SK-N-SH treated with all-trans-retinoic acid at 6 μM for 48 hours (cell line): ENCODE results near the gene LIMK2.
"Not testable (repeated sequence)": the region's sequence is repeated elsewhere in the genome, so short reads cannot be mapped to it uniquely, and the experiment has no call there.

Experiments
- ATAC-seq: fragments of 200-7000 bp; cut with Tn5 transposase; 3 replicates; pipeline ENCODE4 v1.9.1; 2020; ENCODE audit warnings: mild to moderate bottlenecking, moderate library complexity
- ARNTL ChIP-seq: fragments of 450-650 bp; formaldehyde crosslinking; IDR thresholded peaks from 2 replicates; pipeline ENCODE4 v1.5.0; 2020; ENCODE audit warnings: low read depth, mild to moderate bottlenecking, moderate library complexity, borderline replicate concordance
- CREB5 ChIP-seq: fragments of 250-450 bp; sonication (Bioruptor Pico); IDR thresholded peaks from 2 replicates; pipeline ENCODE4 v1.5.1; 2020; ENCODE audit warnings: low read depth, mild to moderate bottlenecking, moderate library complexity
- CSRNP3 ChIP-seq: fragments of 250-450 bp; sonication (Bioruptor Pico); IDR thresholded peaks from 2 replicates; pipeline ENCODE4 v1.5.1; 2021; ENCODE audit warnings: mild to moderate bottlenecking, moderate library complexity
- ESRRG ChIP-seq: fragments of 250-450 bp; sonication (Bioruptor Pico); IDR thresholded peaks from 2 replicates; pipeline ENCODE4 v1.6.1; 2021; ENCODE audit warnings: mild to moderate bottlenecking
- GLIS3 ChIP-seq: fragments of 250-450 bp; sonication (Bioruptor Pico); IDR thresholded peaks from 2 replicates; pipeline ENCODE4 v1.5.0; 2020; ENCODE audit warnings: mild to moderate bottlenecking, moderate library complexity
- OSR1 ChIP-seq: fragments of 250-450 bp; sonication (Bioruptor Pico); IDR thresholded peaks from 2 replicates; pipeline ENCODE4 v1.8.0; 2022; ENCODE audit warnings: moderate library complexity, mild to moderate bottlenecking, inconsistent platforms
- PATZ1 ChIP-seq: fragments of 250-450 bp; sonication (Bioruptor Pico); IDR thresholded peaks from 2 replicates; pipeline ENCODE4 v1.8.0; 2020; ENCODE audit warnings: mild to moderate bottlenecking, moderate library complexity, borderline replicate concordance
- POU6F1 ChIP-seq: fragments of 250-450 bp; sonication (Bioruptor Pico); IDR thresholded peaks from 2 replicates; pipeline ENCODE4 v1.8.0; 2021; ENCODE audit warnings: low read depth, mild to moderate bottlenecking, moderate library complexity, borderline replicate concordance
- PPARA ChIP-seq: fragments of 250-450 bp; sonication (Bioruptor Pico); IDR thresholded peaks from 2 replicates; pipeline ENCODE4 v1.5.0; 2020; ENCODE audit warnings: mild to moderate bottlenecking, borderline replicate concordance
- SNAI2 ChIP-seq: fragments of 250-450 bp; sonication (Bioruptor Pico); IDR thresholded peaks from 2 replicates; pipeline ENCODE4 v1.5.0; 2020; ENCODE audit warnings: mild to moderate bottlenecking, moderate library complexity
- TCF4 ChIP-seq: fragments of 250-450 bp; sonication (Bioruptor Pico); IDR thresholded peaks from 2 replicates; pipeline ENCODE4 v1.8.0; 2021; ENCODE audit warnings: mild to moderate bottlenecking, moderate library complexity, borderline replicate concordance
- TOX ChIP-seq: fragments of 250-450 bp; sonication (Bioruptor Pico); IDR thresholded peaks from 2 replicates; pipeline ENCODE4 v1.8.0; 2021; ENCODE audit warnings: mild to moderate bottlenecking, moderate library complexity, borderline replicate concordance
- TSHZ2 ChIP-seq: fragments of 250-450 bp; sonication (Bioruptor Pico); IDR thresholded peaks from 2 replicates; pipeline ENCODE4 v1.5.0; 2020; ENCODE audit warnings: mild to moderate bottlenecking, moderate library complexity
- ZC3H10 ChIP-seq: fragments of 250-450 bp; sonication (Bioruptor Pico); IDR thresholded peaks from 2 replicates; pipeline ENCODE4 v1.5.1; 2021; ENCODE audit warnings: mild to moderate bottlenecking, moderate library complexity
- ZFP3 ChIP-seq: fragments of 250-450 bp; sonication (Bioruptor Pico); IDR thresholded peaks from 2 replicates; pipeline ENCODE4 v1.5.0; 2020; ENCODE audit warnings: mild to moderate bottlenecking, moderate library complexity
- ZFP30 ChIP-seq: fragments of 450-650 bp; formaldehyde crosslinking; IDR thresholded peaks from 2 replicates; pipeline ENCODE4 v1.5.0; 2022; ENCODE audit warnings: mild to moderate bottlenecking, moderate library complexity
- ZNF565 ChIP-seq: fragments of 450-650 bp; formaldehyde crosslinking; conservative IDR thresholded peaks from 2 replicates; pipeline ENCODE4 v1.5.0; 2020; ENCODE audit warnings: low read depth, mild to moderate bottlenecking, moderate library complexity
- ZNF70 ChIP-seq: fragments of 450-650 bp; formaldehyde crosslinking; IDR thresholded peaks from 2 replicates; pipeline ENCODE4 v1.5.0; 2020; ENCODE audit warnings: mild to moderate bottlenecking, moderate library complexity
- ZNF8 ChIP-seq: fragments of 450-650 bp; formaldehyde crosslinking; IDR thresholded peaks from 2 replicates; pipeline ENCODE4 v1.5.0; 2020; ENCODE audit warnings: mild to moderate bottlenecking, moderate library complexity

The LIMK2 gene

GRCh38 chr22:31192513-31192912 lies 19.6 kb upstream of the LIMK2 start:
- ATAC-seq: no peak
- TF ChIP-seq GLIS3 (CRISPR knock-in tag) (no peak), TCF4 (no peak), ZNF8 (CRISPR knock-in tag) (no peak), ARNTL (CRISPR knock-in tag) (no peak)
- TF ChIP-seq, all 23 proteins: peak for 0

GRCh38 chr22:31193092-31193491 lies 19.0 kb upstream of the LIMK2 start:
- TF ChIP-seq POU6F1 (CRISPR knock-in tag) (no peak), PPARA (CRISPR knock-in tag) (no peak), ZNF70 (CRISPR knock-in tag) (no peak), TSHZ2 (CRISPR knock-in tag) (no peak), ARNTL (CRISPR knock-in tag) (no peak), SNAI2 (CRISPR knock-in tag) (no peak), CSRNP3 (no peak), GLIS3 (CRISPR knock-in tag) (no peak), ZC3H10 (CRISPR knock-in tag) (no peak), ESRRG (no peak), ZFP30 (no peak), ZNF8 (CRISPR knock-in tag) (no peak), ZFP3 (CRISPR knock-in tag) (no peak), TOX (no peak), ZNF565 (no peak), PATZ1 (CRISPR knock-in tag) (no peak), OSR1 (CRISPR knock-in tag) (no peak)
- no peak for ATAC-seq

GRCh38 chr22:31194681-31195080 lies 17.4 kb upstream of the LIMK2 start:
- ATAC-seq: not testable (repeated sequence)

GRCh38 chr22:31199187-31199586 lies 12.9 kb upstream of the LIMK2 start:
- ATAC-seq: no peak
- TF ChIP-seq CREB5: no peak
- no peak for TF ChIP-seq SNAI2 (CRISPR knock-in tag)
- TF ChIP-seq, all 23 proteins: peak for 0

GRCh38 chr22:31204352-31204984 lies 7.6 kb upstream of the LIMK2 start:
- not testable (repeated sequence) for ATAC-seq

- ATAC-seq: not testable (repeated sequence)
These were observed 7.0 kb upstream of the LIMK2 start for GRCh38 chr22:31205059-31205458.

GRCh38 chr22:31206460-31206859 lies 5.6 kb upstream of the LIMK2 start:
- ATAC-seq: not testable (repeated sequence)
